Breast epithelium (tissue), 3 donors: ENCODE data around the gene SEC22B.
"Not testable (repeated sequence)": the region's sequence is repeated elsewhere in the genome, so short reads cannot be mapped to it uniquely, and the experiment has no call there.

Source experiments
- POLR2A ChIP-seq: fragments of 450-650 bp; IDR thresholded peaks from one replicate; pipeline ENCODE4 v1.6.1; 2016; ENCODE audit warnings: antibody characterized with exemption, mild to moderate bottlenecking, moderate library complexity
- POLR2AphosphoS5 ChIP-seq, 3 donors: sonication (generic); formaldehyde crosslinking; IDR thresholded peaks; one replicate each; pipeline ENCODE4 v1.6.1; 2017; ENCODE audit warnings: antibody characterized with exemption in 3 of 3
- TF ChIP-seq, protein P1 (sequence below), 3 donors: fragments of 450-650 bp; IDR thresholded peaks; one replicate each; pipeline ENCODE4 v1.5.1; 2016 to 2017; ENCODE audit warnings: antibody characterized with exemption in 3 of 3, mild to moderate bottlenecking in 3 of 3, moderate library complexity in 3 of 3

DNA sequence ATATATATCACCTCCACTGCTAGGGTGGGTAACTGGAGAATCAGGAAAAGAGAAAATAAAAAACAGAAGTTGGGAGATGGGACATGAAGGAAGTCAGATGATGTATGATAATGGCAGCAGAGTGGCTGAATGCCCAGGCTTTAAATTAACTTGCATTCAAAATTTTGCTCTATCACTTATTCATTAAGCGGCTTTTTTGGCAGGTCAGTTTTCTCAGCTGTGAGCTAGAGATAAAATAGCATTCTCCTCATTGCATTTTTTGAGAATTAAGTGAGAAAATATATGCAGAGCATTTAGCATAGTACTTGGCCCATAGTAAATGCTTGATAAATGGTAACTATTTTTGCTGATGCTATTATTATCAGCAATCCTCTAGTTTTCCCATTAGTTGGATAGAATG, 74.7 kb downstream of the SEC22B start:
- TF ChIP-seq, protein P1, sequence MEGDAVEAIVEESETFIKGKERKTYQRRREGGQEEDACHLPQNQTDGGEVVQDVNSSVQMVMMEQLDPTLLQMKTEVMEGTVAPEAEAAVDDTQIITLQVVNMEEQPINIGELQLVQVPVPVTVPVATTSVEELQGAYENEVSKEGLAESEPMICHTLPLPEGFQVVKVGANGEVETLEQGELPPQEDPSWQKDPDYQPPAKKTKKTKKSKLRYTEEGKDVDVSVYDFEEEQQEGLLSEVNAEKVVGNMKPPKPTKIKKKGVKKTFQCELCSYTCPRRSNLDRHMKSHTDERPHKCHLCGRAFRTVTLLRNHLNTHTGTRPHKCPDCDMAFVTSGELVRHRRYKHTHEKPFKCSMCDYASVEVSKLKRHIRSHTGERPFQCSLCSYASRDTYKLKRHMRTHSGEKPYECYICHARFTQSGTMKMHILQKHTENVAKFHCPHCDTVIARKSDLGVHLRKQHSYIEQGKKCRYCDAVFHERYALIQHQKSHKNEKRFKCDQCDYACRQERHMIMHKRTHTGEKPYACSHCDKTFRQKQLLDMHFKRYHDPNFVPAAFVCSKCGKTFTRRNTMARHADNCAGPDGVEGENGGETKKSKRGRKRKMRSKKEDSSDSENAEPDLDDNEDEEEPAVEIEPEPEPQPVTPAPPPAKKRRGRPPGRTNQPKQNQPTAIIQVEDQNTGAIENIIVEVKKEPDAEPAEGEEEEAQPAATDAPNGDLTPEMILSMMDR (IDR thresholded peaks at IDR 0.05): not testable (repeated sequence)
- TF ChIP-seq POLR2AphosphoS5 (IDR thresholded peaks at IDR 0.05); POLR2A: not testable (repeated sequence)
